SK-N-MC (cell line): ENCODE data around the gene IFNG-AS1.

Experiments used
- DNase-seq: peaks from one replicate; pipeline ENCODE4 v3.0.0-alpha.2; 2011; ENCODE audit warnings: low read depth, low spot score
- H3K27ac ChIP-seq: fragments of 200-600 bp; sonication (generic); 2 replicates; pipeline ENCODE4 v1.5.1; 2016; ENCODE audit warnings: mixed run types
- H3K36me3 ChIP-seq: fragments of 200-600 bp; sonication (generic); 2 replicates; pipeline ENCODE4 v1.6.1; 2017; ENCODE audit warnings: antibody characterized with exemption, low read length, mixed read lengths; ENCODE audit not compliant: insufficient read depth
- H3K4me3 ChIP-seq: fragments of 200-600 bp; sonication (generic); 2 replicates; pipeline ENCODE4 v1.5.1; 2016
- H3K9ac ChIP-seq: fragments of 200-600 bp; sonication (generic); 2 replicates; pipeline ENCODE4 v1.8.0; 2017; ENCODE audit warnings: mixed run types, mixed read lengths; ENCODE audit not compliant: insufficient read length
- H3K9me3 ChIP-seq: fragments of 200-600 bp; sonication (generic); 2 replicates; pipeline ENCODE4 v1.6.1; 2017; ENCODE audit warnings: low read depth, mild to moderate bottlenecking, antibody characterized with exemption, low read length, moderate library complexity, mixed read lengths
- EZH2 ChIP-seq: fragments of 200-600 bp; sonication (generic); IDR thresholded peaks from one replicate; pipeline ENCODE4 v1.6.1; 2017; ENCODE audit warnings: antibody characterized with exemption
- FOXP2 ChIP-seq: optimal IDR thresholded peaks from 2 replicates; pipeline ENCODE3; 2011; ENCODE audit warnings: mild to moderate bottlenecking, moderate library complexity; ENCODE audit not compliant: insufficient read depth; ENCODE audit errors: extremely low read length, control extremely low read depth
- POLR2AphosphoS5 ChIP-seq: IDR thresholded peaks from 2 replicates; pipeline ENCODE4 v1.6.1; 2012; ENCODE audit warnings: mild to moderate bottlenecking, low read depth, low read length, borderline replicate concordance

Gene IFNG-AS1

GRCh38 chr12:67958187-67958586 is 31.1 kb upstream of the IFNG-AS1 start:
- no peaks in the 10 kb centered on the region for H3K9me3 ChIP-seq
- no peak overlapping the region for H3K4me3 ChIP-seq
- H3K27ac ChIP-seq: no peak overlapping the region
- no peak for DNase-seq
- no peak for TF ChIP-seq EZH2
- TF ChIP-seq POLR2AphosphoS5: no peak
- no peaks in the 10 kb centered on the region for H3K36me3 ChIP-seq
- no peak overlapping the region for H3K9ac ChIP-seq

GRCh38 chr12:67964456-67964855 is 24.8 kb upstream of the IFNG-AS1 start:
- DNase-seq: no peak
- no peak for TF ChIP-seq EZH2
- no peak for TF ChIP-seq FOXP2
- no peak for TF ChIP-seq POLR2AphosphoS5

GRCh38 chr12:67966560-67966959 is 22.7 kb upstream of the IFNG-AS1 start:
- TF ChIP-seq EZH2 (no peak), FOXP2 (peak; percentile 70)
- no peak for DNase-seq
- H3K36me3 ChIP-seq: no peaks in the 10 kb centered on the region
- no peaks in the 10 kb centered on the region for H3K9me3 ChIP-seq
- no peak overlapping the region for H3K27ac ChIP-seq
- H3K4me3 ChIP-seq: no peak overlapping the region
- H3K9ac ChIP-seq: no peak overlapping the region

More at GRCh38 chr12:67964456-67964855, 24.8 kb upstream of the IFNG-AS1 start:
- H3K9me3 ChIP-seq: no peaks in the 10 kb centered on the region
- H3K9ac ChIP-seq: no peak overlapping the region
- H3K36me3 ChIP-seq: no peaks in the 10 kb centered on the region
- no peak overlapping the region for H3K27ac ChIP-seq
- H3K4me3 ChIP-seq: no peak overlapping the region

GRCh38 chr12:67968321-67968720 is 20.9 kb upstream of the IFNG-AS1 start:
- TF ChIP-seq POLR2AphosphoS5 (no peak), EZH2 (no peak), FOXP2 (no peak)
- Histone ChIP-seq H3K9ac (no peak overlapping the region), H3K9me3 (no peaks in the 10 kb centered on the region), H3K36me3 (no peaks in the 10 kb centered on the region), H3K27ac (no peak overlapping the region), H3K4me3 (no peak overlapping the region)
- DNase-seq: no peak

- Histone ChIP-seq H3K4me3 (no peak overlapping the region), H3K36me3 (no peaks in the 10 kb centered on the region), H3K9me3 (no peaks in the 10 kb centered on the region), H3K9ac (no peak overlapping the region), H3K27ac (no peak overlapping the region)
- TF ChIP-seq EZH2 (no peak), FOXP2 (no peak), POLR2AphosphoS5 (no peak)
- no peak for DNase-seq
These were observed 20.5 kb upstream of the IFNG-AS1 start for GRCh38 chr12:67968725-67969124.

GRCh38 chr12:67969134-67969802 is 20.0 kb upstream of the IFNG-AS1 start:
- Histone ChIP-seq H3K9ac (no peak overlapping the region), H3K9me3 (no peaks in the 10 kb centered on the region), H3K4me3 (no peak overlapping the region), H3K36me3 (no peaks in the 10 kb centered on the region), H3K27ac (no peak overlapping the region)
- no peak for DNase-seq
- TF ChIP-seq EZH2 (no peak), POLR2AphosphoS5 (no peak), FOXP2 (no peak)

- H3K9me3 ChIP-seq: no peaks in the 10 kb centered on the region
- H3K4me3 ChIP-seq: no peak overlapping the region
- no peak for DNase-seq
- no peak overlapping the region for H3K27ac ChIP-seq
- TF ChIP-seq EZH2 (no peak), POLR2AphosphoS5 (no peak), FOXP2 (no peak)
- H3K36me3 ChIP-seq: no peaks in the 10 kb centered on the region
- no peak overlapping the region for H3K9ac ChIP-seq
These were observed 11.6 kb upstream of the IFNG-AS1 start for GRCh38 chr12:67977668-67978067.

GRCh38 chr12:67980391-67980790 is 8.9 kb upstream of the IFNG-AS1 start:
- no peak overlapping the region for H3K4me3 ChIP-seq
- no peak for DNase-seq
- no peak overlapping the region for H3K27ac ChIP-seq
- no peak for TF ChIP-seq POLR2AphosphoS5
- no peaks in the 10 kb centered on the region for H3K9me3 ChIP-seq
- H3K9ac ChIP-seq: no peak overlapping the region
- H3K36me3 ChIP-seq: no peaks in the 10 kb centered on the region
